Neural cell (in vitro differentiated cells): ENCODE results near the gene PNPLA2. TPM values are rescaled to one million over a fixed set of nuclear protein-coding genes. Genes with fewer than 3 reads are reported as not detected.

Experiments
- H2AFZ ChIP-seq: fragments of 200-600, 300-800 bp; sonication (generic), shearing (Covaris generic); 2 replicates; pipeline ENCODE4 v1.6.0; 2014; ENCODE audit warnings: low read depth, mild to moderate bottlenecking, antibody characterized with exemption, low read length, moderate library complexity
- H3F3A ChIP-seq: fragments of 200-600 bp; shearing (Covaris generic); 2 replicates; pipeline ENCODE4 v1.6.1; 2016; ENCODE audit warnings: mild to moderate bottlenecking, moderate library complexity, mixed read lengths, antibody characterized with exemption, low read length; ENCODE audit not compliant: insufficient read depth, poor library complexity, severe bottlenecking
- H3K27ac ChIP-seq: fragments of 200-600, 300-800 bp; sonication (generic), shearing (Covaris generic); 2 replicates; pipeline ENCODE4 v1.5.1; 2014; ENCODE audit warnings: mild to moderate bottlenecking, low read length, moderate library complexity
- H3K27me3 ChIP-seq: fragments of 300-800, 200-600 bp; sonication (generic), shearing (Covaris generic); 2 replicates; pipeline ENCODE4 v1.6.0; 2014; ENCODE audit warnings: mild to moderate bottlenecking, low read depth, low read length, moderate library complexity; ENCODE audit not compliant: insufficient read depth
- H3K36me3 ChIP-seq: fragments of 300-800, 200-600 bp; sonication (generic), shearing (Covaris generic); 2 replicates; pipeline ENCODE4 v1.5.1; 2014; ENCODE audit warnings: mild to moderate bottlenecking, antibody characterized with exemption, low read length, moderate library complexity; ENCODE audit not compliant: insufficient read depth
- H3K4me2 ChIP-seq: fragments of 300-800, 200-600 bp; sonication (generic), shearing (Covaris generic); 2 replicates; pipeline ENCODE4 v1.6.0; 2014; ENCODE audit warnings: mild to moderate bottlenecking, low read length
- H3K4me3 ChIP-seq: fragments of 300-800, 200-600 bp; sonication (generic), shearing (Covaris generic); 2 replicates; pipeline ENCODE4 v1.5.1; 2014; ENCODE audit warnings: mild to moderate bottlenecking, low read length, moderate library complexity
- H3K79me2 ChIP-seq: fragments of 200-600 bp; shearing (Covaris generic); replicated peaks from 2 replicates; pipeline ENCODE4 v1.6.0; 2014; ENCODE audit warnings: mild to moderate bottlenecking, low read length, moderate library complexity; ENCODE audit not compliant: insufficient read depth
- H3K9ac ChIP-seq: fragments of 300-800, 200-600 bp; sonication (generic), shearing (Covaris generic); 2 replicates; pipeline ENCODE4 v1.6.1; 2016; ENCODE audit warnings: mild to moderate bottlenecking, low read length, mixed read lengths
- H3K9me2 ChIP-seq: fragments of 200-600 bp; shearing (Covaris generic); 2 replicates; pipeline ENCODE4 v1.6.1; 2016; ENCODE audit warnings: mild to moderate bottlenecking, low read length, mixed read lengths; ENCODE audit not compliant: insufficient read depth
- H3K9me3 ChIP-seq: fragments of 200-600, 300-800 bp; sonication (generic), shearing (Covaris generic); 2 replicates; pipeline ENCODE4 v1.6.1; 2016; ENCODE audit warnings: mild to moderate bottlenecking, mixed run types, low read length, moderate library complexity, mixed read lengths
- H4K20me1 ChIP-seq: fragments of 200-600 bp; shearing (Covaris generic); 2 replicates; pipeline ENCODE4 v1.6.1; 2016; ENCODE audit warnings: mild to moderate bottlenecking, mixed run types; ENCODE audit not compliant: insufficient read depth
- EP300 ChIP-seq: fragments of 450-650 bp; conservative IDR thresholded peaks from 2 replicates; pipeline ENCODE4 v1.6.1; 2014; ENCODE audit warnings: antibody characterized with exemption, mild to moderate bottlenecking, moderate library complexity; ENCODE audit not compliant: poor library complexity, severe bottlenecking
- EZH2 ChIP-seq: fragments of 200-600, 300-800 bp; shearing (Covaris generic), sonication (generic); IDR thresholded peaks from 2 replicates; pipeline ENCODE4 v1.6.1; 2014; ENCODE audit warnings: antibody characterized with exemption, low read length, borderline replicate concordance, mild to moderate bottlenecking; ENCODE audit not compliant: insufficient read depth, poor library complexity, severe bottlenecking
- MXI1 ChIP-seq: fragments of 450-650 bp; conservative IDR thresholded peaks from 2 replicates; pipeline ENCODE4 v1.6.1; 2014; ENCODE audit warnings: antibody characterized with exemption, mild to moderate bottlenecking; ENCODE audit not compliant: poor library complexity, severe bottlenecking
- POLR2AphosphoS5 ChIP-seq: IDR thresholded peaks from 2 replicates; pipeline ENCODE4 v1.6.1; 2012
- RAD21 ChIP-seq: fragments of 450-650 bp; conservative IDR thresholded peaks from 2 replicates; pipeline ENCODE4 v1.6.1; 2014; ENCODE audit warnings: antibody characterized with exemption, mild to moderate bottlenecking, moderate library complexity
- SMC3 ChIP-seq: fragments of 450-650 bp; conservative IDR thresholded peaks from 2 replicates; pipeline ENCODE4 v1.6.1; 2014; ENCODE audit warnings: antibody characterized with exemption, mild to moderate bottlenecking, moderate library complexity; ENCODE audit not compliant: poor library complexity
- TAF1 ChIP-seq: IDR thresholded peaks from 2 replicates; pipeline ENCODE4 v1.6.1; 2012; ENCODE audit warnings: low read depth
- polyA plus RNA-seq: library from polyadenylated mRNA; depleted of rRNA; stranded (reverse); fragments of >200 nt; gene quantifications from 2 replicates; pipeline ENCODE4 v1.2.3, GENCODE V29; 2014
- TF ChIP-seq, protein P1 (sequence below): IDR thresholded peaks from 2 replicates; pipeline ENCODE4 v1.6.1; 2012; ENCODE audit warnings: borderline replicate concordance
- TF ChIP-seq, protein P2 (sequence below): fragments of 450-650 bp; IDR thresholded peaks from 2 replicates; pipeline ENCODE4 v1.5.1; 2014; ENCODE audit warnings: antibody characterized with exemption, mild to moderate bottlenecking, moderate library complexity; ENCODE audit not compliant: poor library complexity, severe bottlenecking

The PNPLA2 gene
- polyA plus RNA-seq, 1 donor from 2014 or later = 7.8 TPM

DNA sequence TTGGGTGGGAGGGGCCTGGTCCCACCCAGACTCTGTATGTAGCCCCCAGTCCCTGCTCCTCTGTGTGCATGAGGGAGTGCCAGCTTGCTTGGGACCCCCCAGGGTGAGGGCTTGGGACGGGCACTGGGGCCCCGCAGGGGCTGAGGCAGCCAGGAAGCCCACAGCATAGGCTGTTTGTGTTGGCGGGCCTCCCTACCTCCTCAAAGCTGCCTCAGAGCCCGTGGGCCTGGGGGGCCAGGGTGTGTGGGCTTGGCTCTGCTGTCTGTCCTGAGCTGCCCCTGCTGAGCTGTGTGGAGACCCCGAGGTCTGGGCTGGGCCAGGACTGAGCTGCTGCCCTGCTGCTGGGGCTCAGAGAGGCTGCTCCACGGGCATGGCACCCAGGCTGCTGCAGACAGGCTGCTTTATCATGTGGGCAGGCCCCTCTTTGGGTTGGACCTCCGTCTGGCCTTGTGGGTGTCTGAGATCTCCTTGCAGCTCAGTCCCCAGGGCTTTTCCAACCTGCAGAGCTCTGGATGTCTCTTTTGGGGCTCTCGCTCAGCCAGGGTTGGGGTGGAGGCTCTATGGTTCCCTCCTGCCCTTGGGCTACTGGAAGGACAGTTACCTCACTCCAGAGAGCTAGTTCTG lies 27.3 kb downstream of the PNPLA2 start:
- Histone ChIP-seq H4K20me1 (no peaks in the 10 kb centered on the region), H3K9ac (no peak overlapping the region), H3K27me3 (peaks cover 9% of the 10 kb centered on the region), H3K9me2 (no peaks in the 10 kb centered on the region), H3K4me3 (no peak overlapping the region), H3K36me3 (no peaks in the 10 kb centered on the region), H3K79me2 (peaks cover 12% of the 10 kb centered on the region), H3F3A (no peaks in the 10 kb centered on the region), H3K9me3 (no peaks in the 10 kb centered on the region), H3K27ac (no peak overlapping the region), H3K4me2 (no peak overlapping the region), H2AFZ (no peak overlapping the region)
- TF ChIP-seq MXI1 = no peak

DNA sequence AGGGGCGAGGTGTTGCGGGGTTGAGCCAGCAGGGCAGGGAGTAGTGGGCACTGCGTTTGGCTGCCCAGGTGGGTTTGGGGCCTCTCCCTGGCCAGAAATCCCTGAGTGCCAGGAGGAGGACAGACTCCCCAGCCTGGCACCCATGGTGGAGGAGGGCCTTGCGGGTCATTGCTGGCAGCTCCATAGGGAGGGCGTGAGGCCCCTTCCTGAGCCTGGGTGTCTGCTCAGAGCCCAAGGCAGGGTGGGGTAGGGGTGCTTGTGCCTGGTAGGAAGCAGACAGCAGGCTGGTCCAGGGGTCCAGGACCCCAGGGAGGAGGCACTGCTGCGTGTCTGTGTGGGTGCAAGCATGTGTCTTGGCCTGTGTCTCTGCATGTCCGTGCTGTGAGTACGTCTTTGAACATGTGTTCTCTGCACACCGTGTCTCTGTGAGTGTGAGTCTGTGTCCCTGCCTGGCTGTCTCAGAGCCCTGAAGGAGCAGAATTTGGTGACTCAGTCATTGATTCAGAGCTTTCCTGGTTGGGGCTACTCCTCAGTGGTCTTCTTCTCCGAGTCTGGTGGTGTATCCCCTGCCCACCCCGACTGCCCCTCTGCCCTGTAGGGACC lies 27.9 kb downstream of the PNPLA2 start:
- no peak overlapping the region for H3K27ac ChIP-seq
- TF ChIP-seq, protein P1, sequence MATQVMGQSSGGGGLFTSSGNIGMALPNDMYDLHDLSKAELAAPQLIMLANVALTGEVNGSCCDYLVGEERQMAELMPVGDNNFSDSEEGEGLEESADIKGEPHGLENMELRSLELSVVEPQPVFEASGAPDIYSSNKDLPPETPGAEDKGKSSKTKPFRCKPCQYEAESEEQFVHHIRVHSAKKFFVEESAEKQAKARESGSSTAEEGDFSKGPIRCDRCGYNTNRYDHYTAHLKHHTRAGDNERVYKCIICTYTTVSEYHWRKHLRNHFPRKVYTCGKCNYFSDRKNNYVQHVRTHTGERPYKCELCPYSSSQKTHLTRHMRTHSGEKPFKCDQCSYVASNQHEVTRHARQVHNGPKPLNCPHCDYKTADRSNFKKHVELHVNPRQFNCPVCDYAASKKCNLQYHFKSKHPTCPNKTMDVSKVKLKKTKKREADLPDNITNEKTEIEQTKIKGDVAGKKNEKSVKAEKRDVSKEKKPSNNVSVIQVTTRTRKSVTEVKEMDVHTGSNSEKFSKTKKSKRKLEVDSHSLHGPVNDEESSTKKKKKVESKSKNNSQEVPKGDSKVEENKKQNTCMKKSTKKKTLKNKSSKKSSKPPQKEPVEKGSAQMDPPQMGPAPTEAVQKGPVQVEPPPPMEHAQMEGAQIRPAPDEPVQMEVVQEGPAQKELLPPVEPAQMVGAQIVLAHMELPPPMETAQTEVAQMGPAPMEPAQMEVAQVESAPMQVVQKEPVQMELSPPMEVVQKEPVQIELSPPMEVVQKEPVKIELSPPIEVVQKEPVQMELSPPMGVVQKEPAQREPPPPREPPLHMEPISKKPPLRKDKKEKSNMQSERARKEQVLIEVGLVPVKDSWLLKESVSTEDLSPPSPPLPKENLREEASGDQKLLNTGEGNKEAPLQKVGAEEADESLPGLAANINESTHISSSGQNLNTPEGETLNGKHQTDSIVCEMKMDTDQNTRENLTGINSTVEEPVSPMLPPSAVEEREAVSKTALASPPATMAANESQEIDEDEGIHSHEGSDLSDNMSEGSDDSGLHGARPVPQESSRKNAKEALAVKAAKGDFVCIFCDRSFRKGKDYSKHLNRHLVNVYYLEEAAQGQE = no peak
- no peak for TF ChIP-seq POLR2AphosphoS5
- TF ChIP-seq, protein P2, sequence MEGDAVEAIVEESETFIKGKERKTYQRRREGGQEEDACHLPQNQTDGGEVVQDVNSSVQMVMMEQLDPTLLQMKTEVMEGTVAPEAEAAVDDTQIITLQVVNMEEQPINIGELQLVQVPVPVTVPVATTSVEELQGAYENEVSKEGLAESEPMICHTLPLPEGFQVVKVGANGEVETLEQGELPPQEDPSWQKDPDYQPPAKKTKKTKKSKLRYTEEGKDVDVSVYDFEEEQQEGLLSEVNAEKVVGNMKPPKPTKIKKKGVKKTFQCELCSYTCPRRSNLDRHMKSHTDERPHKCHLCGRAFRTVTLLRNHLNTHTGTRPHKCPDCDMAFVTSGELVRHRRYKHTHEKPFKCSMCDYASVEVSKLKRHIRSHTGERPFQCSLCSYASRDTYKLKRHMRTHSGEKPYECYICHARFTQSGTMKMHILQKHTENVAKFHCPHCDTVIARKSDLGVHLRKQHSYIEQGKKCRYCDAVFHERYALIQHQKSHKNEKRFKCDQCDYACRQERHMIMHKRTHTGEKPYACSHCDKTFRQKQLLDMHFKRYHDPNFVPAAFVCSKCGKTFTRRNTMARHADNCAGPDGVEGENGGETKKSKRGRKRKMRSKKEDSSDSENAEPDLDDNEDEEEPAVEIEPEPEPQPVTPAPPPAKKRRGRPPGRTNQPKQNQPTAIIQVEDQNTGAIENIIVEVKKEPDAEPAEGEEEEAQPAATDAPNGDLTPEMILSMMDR = no peak
- TF ChIP-seq MXI1 = no peak
- no peak for TF ChIP-seq EZH2
- no peak for TF ChIP-seq EP300
- TF ChIP-seq SMC3 = no peak
- TF ChIP-seq TAF1 = no peak
- TF ChIP-seq RAD21 = no peak
- no peak overlapping the region for H3K4me2 ChIP-seq

More for the DNA sequence above, 27.9 kb downstream of the PNPLA2 start:
- peaks cover 9% of the 10 kb centered on the region for H3K27me3 ChIP-seq
- no peak overlapping the region for H3K9ac ChIP-seq
- no peaks in the 10 kb centered on the region for H3K36me3 ChIP-seq
- H3K4me3 ChIP-seq = no peak overlapping the region
- H4K20me1 ChIP-seq = no peaks in the 10 kb centered on the region
- peaks cover 7% of the 10 kb centered on the region for H3K79me2 ChIP-seq
- H3K9me2 ChIP-seq = no peaks in the 10 kb centered on the region
- H3F3A ChIP-seq = no peaks in the 10 kb centered on the region
- H3K9me3 ChIP-seq = no peaks in the 10 kb centered on the region
- H2AFZ ChIP-seq = no peak overlapping the region
